Kasumi-1 (cell line): ENCODE measurements around the gene EEFSEC.

Experiments
- DNase-seq, 2 experiments: peaks; one replicate each; lab custom pipeline; 2025; lab: John Stamatoyannopoulos, UW

EEFSEC gene

GRCh38 chr3:128369121-128369703 lies 215.9 kb downstream of the EEFSEC start:
- DNase-seq, result no peak

GRCh38 chr3:128369881-128370642 lies 216.8 kb downstream of the EEFSEC start:
- no peak for DNase-seq

- DNase-seq, result no peak
Measured at GRCh38 chr3:128372281-128372680, 219.0 kb downstream of the EEFSEC start.

GRCh38 chr3:128372707-128373533 lies 219.6 kb downstream of the EEFSEC start:
- no peak for DNase-seq

GRCh38 chr3:128374746-128375445 lies 221.6 kb downstream of the EEFSEC start:
- DNase-seq, result no peak

GRCh38 chr3:128376516-128376915 lies 223.2 kb downstream of the EEFSEC start:
- DNase-seq, result no peak

- DNase-seq, result no peak
Measured at GRCh38 chr3:128378631-128379347, 225.5 kb downstream of the EEFSEC start.

- no peak for DNase-seq
Measured at GRCh38 chr3:128379367-128380160, 226.3 kb downstream of the EEFSEC start.

- no peak for DNase-seq
Measured at GRCh38 chr3:128380295-128380694, 227.0 kb downstream of the EEFSEC start.

- no peak for DNase-seq
Measured at GRCh38 chr3:128380719-128381118, 227.4 kb downstream of the EEFSEC start.

GRCh38 chr3:128381609-128382008 lies 228.3 kb downstream of the EEFSEC start:
- no peak for DNase-seq

- DNase-seq, result no peak
Measured at GRCh38 chr3:128382221-128382807, 229.0 kb downstream of the EEFSEC start.

- peak; percentile 7 to 18 for DNase-seq
Measured at GRCh38 chr3:128383316-128384235, 230.3 kb downstream of the EEFSEC start.

GRCh38 chr3:128385080-128385832 lies 232.0 kb downstream of the EEFSEC start:
- no peak for DNase-seq

- DNase-seq, result no peak
Measured at GRCh38 chr3:128388932-128389331, 235.7 kb downstream of the EEFSEC start.

- no peak for DNase-seq
Measured at GRCh38 chr3:128390867-128391266, 237.6 kb downstream of the EEFSEC start.

GRCh38 chr3:128392021-128392420 lies 238.7 kb downstream of the EEFSEC start:
- DNase-seq, result no peak

GRCh38 chr3:128392818-128393544 lies 239.7 kb downstream of the EEFSEC start:
- no peak for DNase-seq
